Lower leg skin (tissue), 4 donors: ENCODE results near the gene GOLPH3. TPM values are rescaled to one million over a fixed set of nuclear protein-coding genes. Genes with fewer than 3 reads are reported as not detected.

Source experiments
- DNase-seq, 2 donors: peaks; one replicate each; pipeline ENCODE4 v3.0.0-alpha.2; 2019; ENCODE audit warnings: low spot score in 2 of 2
- H3K4me3 ChIP-seq: fragments of 200-600 bp; sonication (generic); 2 replicates; pipeline ENCODE4 v1.5.1; 2017; ENCODE audit warnings: mild to moderate bottlenecking, low read depth; ENCODE audit not compliant: poor library complexity, severe bottlenecking
- CTCF ChIP-seq, 3 donors: fragments of 450-650 bp; IDR thresholded peaks; one replicate each; pipeline ENCODE4 v1.5.1; 2016; ENCODE audit warnings: antibody characterized with exemption in 3 of 3, mild to moderate bottlenecking in 3 of 3, moderate library complexity in 2 of 3
- POLR2A ChIP-seq, 2 donors: fragments of 450-650 bp; IDR thresholded peaks; one replicate each; pipeline ENCODE4 v1.6.1; 2016 to 2017; ENCODE audit warnings: antibody characterized with exemption in 2 of 2, mild to moderate bottlenecking in 1 of 2, moderate library complexity in 1 of 2
- WGBS, 2 donors: methylation state at CpG; one replicate each; pipeline ENCODE4 v1.1.5; 2018; 5-methylcytosine and 5-hydroxymethylcytosine counted together
- intact Hi-C: fragments of 100-400 bp; cut with DNase I; formaldehyde crosslinking; loops from one replicate; pipeline ENCODE4 v1.15.0; 2023; ENCODE audit warnings: low total_unique reads
- total RNA-seq, 4 donors: library from RNA; depleted of rRNA; stranded (reverse); fragments of >200 nt; gene quantifications; one replicate each; pipeline ENCODE4 v1.1.0, GENCODE V29; 2016

The GOLPH3 gene
- total RNA-seq, 4 donors from 2014 or later, result 57.9 to 121 (median 66.2) TPM

- intact Hi-C loops, result loop anchor here (10.0 kb wide), 1 partner anchor 515 kb away; no protein-coding TSS in a partner anchor
- TF ChIP-seq CTCF (IDR thresholded peaks at IDR 0.05) (no peak), POLR2A (IDR thresholded peaks at IDR 0.05) (no peak)
- 78 to 82% methylated on average over 9 of the region's 9 CpGs for WGBS, 2 donors
- no peak for DNase-seq
- no peak overlapping the region for H3K4me3 ChIP-seq
Observed at GRCh38 chr5:32099486-32100035, 74.6 kb downstream of the GOLPH3 start.

- WGBS, 2 donors, result 75 to 81% methylated on average over 11 of the region's 11 CpGs
- intact Hi-C loops, result loop anchor here (10.0 kb wide), 1 partner anchor 514 kb away; no protein-coding TSS in a partner anchor
- no peak for DNase-seq
- H3K4me3 ChIP-seq, result no peak overlapping the region
- TF ChIP-seq POLR2A (IDR thresholded peaks at IDR 0.05) (no peak), CTCF (IDR thresholded peaks at IDR 0.05) (no peak)
Observed at GRCh38 chr5:32098890-32099310, 75.2 kb downstream of the GOLPH3 start.

GRCh38 chr5:32098291-32098690, 75.8 kb downstream of the GOLPH3 start:
- 70 to 73% methylated on average over 9 of the region's 9 CpGs for WGBS, 2 donors
- intact Hi-C loops, result loop anchor here (10.0 kb wide), 1 partner anchor 513 kb away; no protein-coding TSS in a partner anchor
- peak in 1 of 2 donors; percentile 64 for DNase-seq
- no peak for TF ChIP-seq CTCF (IDR thresholded peaks at IDR 0.05)
- no peak for TF ChIP-seq POLR2A (IDR thresholded peaks at IDR 0.05)
- H3K4me3 ChIP-seq, result no peak overlapping the region

- no peak for TF ChIP-seq POLR2A (IDR thresholded peaks at IDR 0.05)
- no peak for TF ChIP-seq CTCF (IDR thresholded peaks at IDR 0.05)
- H3K4me3 ChIP-seq, result no peak overlapping the region
- DNase-seq, result peak in 1 of 2 donors; percentile 68
- intact Hi-C loops, result loop anchor here (10.0 kb wide), 1 partner anchor 512 kb away; no protein-coding TSS in a partner anchor
- 88 to 90% methylated on average over 10 of the region's 10 CpGs for WGBS, 2 donors
Observed at GRCh38 chr5:32096891-32097595, 77.1 kb downstream of the GOLPH3 start.

- DNase-seq, result peak in 1 of 2 donors; percentile 32
- no peak for TF ChIP-seq POLR2A (IDR thresholded peaks at IDR 0.05)
- no peak for TF ChIP-seq CTCF (IDR thresholded peaks at IDR 0.05)
- intact Hi-C loops, result loop anchor here (10.0 kb wide), 1 partner anchor 510 kb away; no protein-coding TSS in a partner anchor
- WGBS, 2 donors, result 63 to 65% methylated on average over 7 of the region's 7 CpGs
- H3K4me3 ChIP-seq, result no peak overlapping the region
Observed at GRCh38 chr5:32095261-32095671, 78.9 kb downstream of the GOLPH3 start.
